Stimulated activated CD8-positive, alpha-beta memory T cell treated with anti-CD3 and anti-CD28 coated beads, Interleukin-12 subunit alpha, Interleukin-12 subunit beta, amount 100 ng/mL, for 4 hours (primary cell): ENCODE results near the gene RPL27.
"Not testable (repeated sequence)": the region's sequence is repeated elsewhere in the genome, so short reads cannot be mapped to it uniquely, and the experiment has no call there.

Source experiments
- DNase-seq: peaks from one replicate; pipeline ENCODE4 v3.0.0-alpha.2; 2020; ENCODE audit warnings: low read depth

RPL27 gene

GRCh38 chr17:42997984-42998938 is at the start of gene RPL27:
TSS of gene RPL27 (plus strand) at chr17:42998419. CDS start at chr17:42998751, 332 bp downstream.
- peak; percentile 94 for DNase-seq

- no peak for DNase-seq
These were observed 48.0 kb upstream of the RPL27 start for GRCh38 chr17:42950044-42950783.

DNA sequence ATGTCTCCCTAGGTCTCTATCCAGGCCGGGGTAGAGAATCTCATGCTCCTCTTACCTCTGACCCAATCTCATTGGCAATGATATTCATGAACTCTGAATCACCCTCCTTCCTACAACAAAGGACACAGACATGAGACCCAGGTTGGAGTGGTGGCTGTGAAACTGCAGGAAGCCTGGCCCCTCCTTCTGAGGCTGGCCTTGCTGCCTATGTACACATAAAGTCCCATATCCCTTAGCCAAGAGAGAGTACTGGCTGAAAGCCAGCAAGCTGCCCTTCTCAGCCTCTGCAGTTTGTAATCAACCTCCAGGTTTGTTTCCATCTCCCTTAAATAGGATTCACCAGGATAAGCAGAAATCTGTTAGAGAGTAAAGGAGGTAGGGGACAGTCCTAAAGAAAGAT is 44.5 kb upstream of the RPL27 start:
- DNase-seq, result no peak

DNA sequence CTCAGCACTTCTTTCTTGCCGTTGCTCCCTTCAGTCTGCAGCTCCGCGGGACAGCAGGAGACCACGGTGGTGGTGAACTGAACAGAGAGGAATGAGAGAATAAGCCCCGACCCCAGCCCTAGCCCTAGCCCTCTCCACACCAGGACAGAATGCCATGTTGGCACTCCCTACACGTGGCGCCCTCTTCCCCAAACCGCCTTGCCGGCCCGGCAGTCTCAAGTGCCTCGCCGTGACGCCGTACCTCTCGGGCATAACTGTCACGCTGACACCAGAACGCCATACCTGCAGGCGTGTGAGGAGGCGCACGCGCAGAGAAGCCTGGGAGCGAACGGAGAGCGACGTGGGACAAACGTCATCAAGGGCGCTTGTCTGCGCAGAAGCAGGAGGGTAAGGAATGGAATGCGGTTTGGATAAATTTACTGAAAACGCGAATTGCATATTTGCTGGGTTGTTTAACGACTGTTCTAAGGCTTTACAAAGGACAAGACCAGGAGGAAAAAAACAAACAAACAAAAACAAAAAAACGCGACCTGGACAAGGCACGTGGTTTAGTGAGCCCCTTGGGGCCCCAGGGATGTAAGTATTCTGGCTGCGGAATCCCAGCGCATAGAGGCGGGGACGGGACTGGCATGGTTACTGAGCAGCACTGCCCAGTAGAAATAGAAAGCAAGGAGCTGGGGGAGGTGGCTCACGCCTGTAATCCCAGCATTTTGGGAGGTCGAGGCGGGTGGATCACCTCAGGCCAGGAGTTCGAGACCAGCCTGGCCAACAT is 33.9 kb upstream of the RPL27 start, which contains the start of gene AARSD1:
Gene AARSD1 (minus strand): TSS at position 294 of the 772 bp plus-strand sequence. CDS start 14 bp downstream, at position 280.
- peak; percentile 76 for DNase-seq

GRCh38 chr17:42967925-42968324 is 30.3 kb upstream of the RPL27 start:
- no peak for DNase-seq

DNA sequence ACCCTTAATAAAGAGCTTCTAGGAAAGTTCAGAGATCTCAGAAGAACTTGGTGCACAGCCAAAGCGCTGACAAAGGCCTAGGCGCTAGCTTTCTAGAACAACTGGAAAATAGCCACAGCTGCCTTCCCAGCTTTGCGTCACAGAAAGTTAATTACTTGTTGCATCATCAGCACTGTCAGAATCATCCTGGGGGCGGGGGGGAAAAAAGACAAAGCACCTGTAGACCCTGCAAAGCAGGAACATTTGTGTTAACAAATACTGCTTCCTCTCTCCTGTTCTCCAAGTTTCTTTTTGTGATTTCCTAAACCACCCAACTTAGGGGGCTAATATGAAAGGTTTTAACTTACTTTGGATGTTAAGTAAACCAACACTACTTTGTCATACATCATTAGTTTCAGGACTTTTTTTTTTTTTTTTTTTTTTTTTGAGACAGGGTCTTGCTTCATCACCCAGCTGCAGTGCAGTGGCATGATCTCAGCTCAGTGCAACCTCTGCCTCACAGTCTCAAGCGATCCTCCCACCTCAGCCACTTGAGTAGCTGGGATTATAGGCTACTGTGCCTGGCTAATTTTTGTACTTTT is 29.1 kb upstream of the RPL27 start:
- DNase-seq, result no peak

- DNase-seq, result no peak
These were observed 26.6 kb upstream of the RPL27 start for GRCh38 chr17:42971589-42971988.

DNA sequence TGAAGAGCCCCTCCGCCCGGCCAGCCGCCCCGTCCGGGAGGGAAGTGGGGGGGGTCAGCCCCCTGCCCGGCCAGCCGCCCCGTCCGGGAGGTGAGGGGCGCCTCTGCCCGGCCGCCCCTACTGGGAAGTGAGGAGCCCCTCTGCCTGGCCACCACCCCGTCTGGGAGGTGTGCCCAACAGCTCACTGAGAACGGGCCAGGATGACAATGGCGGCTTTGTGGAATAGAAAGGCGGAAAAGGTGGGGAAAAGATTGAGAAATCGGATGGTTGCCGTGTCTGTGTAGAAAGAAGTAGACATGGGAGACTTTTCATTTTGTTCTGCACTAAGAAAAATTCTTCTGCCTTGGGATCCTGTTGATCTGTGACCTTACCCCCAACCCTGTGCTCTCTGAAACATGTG is 24.9 kb upstream of the RPL27 start:
- DNase-seq, result not testable (repeated sequence)

DNA sequence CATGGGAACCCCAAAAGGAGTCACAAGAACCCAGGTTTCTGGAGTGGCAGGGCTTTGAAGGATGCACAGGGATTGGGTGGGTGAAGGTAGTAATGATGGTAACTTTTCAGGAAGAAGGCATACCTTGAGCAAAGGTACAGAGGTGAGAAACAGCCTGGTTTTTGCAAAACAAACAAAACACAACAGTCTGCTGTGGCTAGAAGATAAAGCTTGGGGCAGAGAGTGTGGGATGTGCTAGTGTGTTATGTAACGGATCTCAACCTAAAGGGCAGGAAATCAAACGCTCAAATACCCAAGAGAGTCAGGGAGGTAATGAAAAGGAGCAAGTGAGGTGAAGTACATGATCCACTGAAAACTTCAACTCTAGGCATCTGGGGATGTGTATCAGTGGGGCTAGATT is 23.0 kb upstream of the RPL27 start:
- no peak for DNase-seq

- DNase-seq, result not testable (repeated sequence)
These were observed 22.5 kb upstream of the RPL27 start for GRCh38 chr17:42975701-42976100.

- DNase-seq, result no peak
These were observed 18.5 kb upstream of the RPL27 start, which contains the start of gene PTGES3L for GRCh38 chr17:42979511-42980273. TSS of gene PTGES3L (minus strand) at chr17:42980080. CDS start at chr17:42980053, 27 bp downstream.

GRCh38 chr17:42980274-42980765 is 17.9 kb upstream of the RPL27 start, which contains the start of gene RUNDC1:
TSS of gene RUNDC1 (plus strand) at chr17:42980565. CDS start at chr17:42980577, 12 bp downstream.
- peak; percentile 89 for DNase-seq

GRCh38 chr17:42980766-42981397 is 17.3 kb upstream of the RPL27 start:
- peak; percentile 27 for DNase-seq

GRCh38 chr17:42982266-42982665 is 16.0 kb upstream of the RPL27 start:
- DNase-seq, result no peak

DNA sequence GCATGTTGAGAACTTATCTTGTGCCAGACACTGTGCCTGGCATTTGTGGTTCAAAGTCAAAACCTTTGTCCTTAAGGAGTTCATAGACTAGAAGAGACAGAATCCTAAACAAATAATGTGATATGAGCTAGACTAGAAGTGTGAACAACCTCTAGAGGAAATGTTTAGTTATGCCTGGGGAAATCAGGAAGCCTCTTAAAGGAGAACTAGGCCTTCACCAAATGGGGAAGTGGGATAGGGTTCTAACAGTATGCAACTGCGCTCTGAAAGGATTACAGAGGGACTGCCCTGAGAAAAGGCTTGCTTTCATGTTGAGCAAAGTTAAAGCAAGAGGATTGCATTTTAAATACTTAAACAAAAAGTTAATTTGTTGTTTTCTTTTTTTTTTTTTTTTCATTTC is 13.0 kb upstream of the RPL27 start:
- no peak for DNase-seq

DNA sequence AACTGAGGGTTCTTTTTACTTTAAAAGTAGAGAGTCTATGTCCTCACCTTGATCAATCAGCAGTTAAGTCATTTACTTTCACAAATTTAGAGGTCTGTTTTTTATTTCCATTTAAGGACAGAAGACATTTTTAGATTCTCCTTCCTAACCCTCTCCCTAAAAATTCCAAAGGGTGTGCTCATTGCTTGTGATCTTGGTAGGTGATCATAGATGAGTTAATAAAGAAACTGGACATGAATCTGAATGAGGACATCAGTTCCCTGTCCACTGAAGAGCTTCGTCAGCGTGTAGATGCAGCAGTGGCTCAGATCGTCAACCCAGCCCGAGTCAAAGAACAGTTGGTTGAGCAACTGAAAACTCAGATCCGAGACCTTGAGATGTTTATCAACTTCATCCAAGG is 9.1 kb upstream of the RPL27 start:
- no peak for DNase-seq

DNA sequence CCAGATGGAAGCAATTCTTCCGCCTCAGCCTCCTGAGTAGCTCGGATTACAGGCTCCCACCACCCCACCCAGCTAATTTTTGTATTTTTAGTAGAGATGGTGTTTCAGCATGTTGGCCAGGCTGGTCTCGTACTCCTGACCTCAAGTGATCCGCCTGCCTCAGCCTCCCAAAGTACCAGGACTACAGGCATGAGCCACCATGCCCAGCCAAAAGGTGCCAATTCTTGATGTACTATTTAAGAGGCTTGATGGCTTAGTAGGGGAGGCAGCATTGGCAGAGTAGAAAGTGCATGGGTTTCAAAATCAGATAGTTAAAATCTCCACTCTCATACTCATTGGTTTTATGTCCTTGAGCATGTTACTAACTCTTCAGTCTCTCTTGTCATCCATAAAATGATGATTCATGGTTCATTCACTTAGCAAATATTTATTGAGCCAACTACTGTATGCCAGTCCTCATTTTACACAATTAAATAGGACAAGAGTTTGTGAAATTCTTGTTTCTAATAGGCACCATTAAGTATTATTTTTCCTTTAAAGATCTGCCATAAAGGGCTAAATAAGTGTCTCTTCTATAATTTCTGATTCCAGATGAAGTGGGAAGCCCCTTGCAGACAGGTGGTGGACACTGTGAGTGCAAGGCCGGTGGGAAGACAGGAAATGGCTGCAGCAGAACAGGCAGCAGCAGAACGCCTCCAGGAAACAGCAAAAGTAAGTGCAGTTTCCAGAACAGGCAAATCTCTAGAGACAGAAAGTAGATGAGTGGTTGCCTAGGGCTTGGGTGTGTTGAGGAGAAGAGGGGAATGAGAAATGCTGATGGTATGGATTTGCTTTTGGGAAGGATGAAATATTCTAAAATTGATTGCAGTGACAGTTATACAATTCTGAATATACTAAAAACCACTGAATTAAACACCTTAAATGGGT is 8.2 kb upstream of the RPL27 start:
- no peak for DNase-seq

DNA sequence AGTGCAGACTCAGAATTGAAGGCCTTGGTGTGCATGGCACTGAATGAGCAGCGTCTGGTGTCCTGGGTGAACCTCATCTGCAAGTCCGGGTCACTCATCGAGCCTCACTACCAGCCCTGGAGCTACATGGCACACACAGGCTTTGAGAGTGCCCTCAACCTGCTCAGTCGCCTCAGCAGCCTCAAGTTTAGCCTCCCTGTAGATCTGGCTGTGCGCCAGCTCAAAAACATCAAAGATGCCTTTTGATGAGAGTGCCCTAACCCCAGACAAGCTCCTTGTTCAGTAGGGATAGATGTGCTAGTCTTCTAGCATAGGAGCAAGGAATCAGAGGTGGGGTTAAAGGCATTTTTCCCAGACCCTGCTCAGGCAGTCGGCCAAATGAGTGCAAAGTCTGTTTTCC is 6.7 kb upstream of the RPL27 start:
- no peak for DNase-seq

DNA sequence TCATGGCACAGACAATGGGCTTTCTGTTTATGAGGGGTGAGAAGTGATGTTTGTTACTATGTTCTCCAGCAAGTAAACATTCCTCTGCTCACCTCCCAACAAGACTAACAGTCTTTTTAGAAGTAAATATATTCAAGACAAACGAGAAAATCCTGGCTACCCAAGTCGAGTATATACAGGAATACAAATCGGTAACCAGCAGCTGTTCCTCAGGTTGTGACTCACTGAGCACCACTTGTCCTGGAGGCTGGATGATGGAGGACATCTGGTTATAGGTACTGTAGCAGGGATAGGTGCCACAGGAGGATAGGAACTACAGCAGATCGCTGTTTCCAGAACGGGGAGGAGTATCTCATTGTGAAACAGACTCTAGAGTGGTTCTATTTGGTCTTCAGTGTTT is 5.3 kb upstream of the RPL27 start:
- no peak for DNase-seq
